NOMO-1 treated with DMSO at 0.1 percent for 48 hours (cell line): ENCODE measurements around the gene ALDH1L1.

Experiments
- DNase-seq: peaks from one replicate; lab custom pipeline; 2025; ENCODE audit not compliant: unreplicated experiment; lab: John Stamatoyannopoulos, UW

Gene ALDH1L1

GRCh38 chr3:126121074-126121473, 59.3 kb downstream of the ALDH1L1 start:
- DNase-seq = no peak

- no peak for DNase-seq
These were observed 60.4 kb downstream of the ALDH1L1 start for GRCh38 chr3:126119976-126120375.

- DNase-seq = no peak
These were observed 61.2 kb downstream of the ALDH1L1 start for GRCh38 chr3:126119008-126119675.

GRCh38 chr3:126118591-126118990, 61.8 kb downstream of the ALDH1L1 start:
- DNase-seq = no peak

GRCh38 chr3:126117786-126118185, 62.6 kb downstream of the ALDH1L1 start:
- no peak for DNase-seq

GRCh38 chr3:126117212-126117611, 63.2 kb downstream of the ALDH1L1 start:
- no peak for DNase-seq

- DNase-seq = no peak
These were observed 63.9 kb downstream of the ALDH1L1 start for GRCh38 chr3:126116526-126116925.

- no peak for DNase-seq
These were observed 65.7 kb downstream of the ALDH1L1 start for GRCh38 chr3:126114443-126115386.

- no peak for DNase-seq
These were observed 66.5 kb downstream of the ALDH1L1 start for GRCh38 chr3:126113733-126114442.

- no peak for DNase-seq
These were observed 67.2 kb downstream of the ALDH1L1 start for GRCh38 chr3:126113238-126113555.

- no peak for DNase-seq
These were observed 67.7 kb downstream of the ALDH1L1 start for GRCh38 chr3:126112531-126113237.

GRCh38 chr3:126111566-126112475, 68.6 kb downstream of the ALDH1L1 start:
- no peak for DNase-seq

- DNase-seq = no peak
These were observed 69.2 kb downstream of the ALDH1L1 start for GRCh38 chr3:126111126-126111551.

GRCh38 chr3:126110431-126111125, 69.8 kb downstream of the ALDH1L1 start:
- DNase-seq = no peak

GRCh38 chr3:126109880-126110235, 70.5 kb downstream of the ALDH1L1 start:
- no peak for DNase-seq

GRCh38 chr3:126109146-126109879, 71.1 kb downstream of the ALDH1L1 start:
- DNase-seq = no peak

- no peak for DNase-seq
These were observed 71.7 kb downstream of the ALDH1L1 start for GRCh38 chr3:126108676-126109050.

GRCh38 chr3:126107957-126108675, 72.3 kb downstream of the ALDH1L1 start:
- DNase-seq = no peak
